ENCODE measurements around the gene FAM107B.
A peak's percentile ranks its signal among the peaks of the same experiment; 100 is the strongest.

FAM107B gene

GRCh38 chr10:14667781-14668180 lies 106.9 kb downstream of the FAM107B start:
- no peak overlapping the region for H3K4me3 ChIP-seq (replicated peaks; ENCODE audit: low read depth, low read length)
- TF ChIP-seq, protein P1, sequence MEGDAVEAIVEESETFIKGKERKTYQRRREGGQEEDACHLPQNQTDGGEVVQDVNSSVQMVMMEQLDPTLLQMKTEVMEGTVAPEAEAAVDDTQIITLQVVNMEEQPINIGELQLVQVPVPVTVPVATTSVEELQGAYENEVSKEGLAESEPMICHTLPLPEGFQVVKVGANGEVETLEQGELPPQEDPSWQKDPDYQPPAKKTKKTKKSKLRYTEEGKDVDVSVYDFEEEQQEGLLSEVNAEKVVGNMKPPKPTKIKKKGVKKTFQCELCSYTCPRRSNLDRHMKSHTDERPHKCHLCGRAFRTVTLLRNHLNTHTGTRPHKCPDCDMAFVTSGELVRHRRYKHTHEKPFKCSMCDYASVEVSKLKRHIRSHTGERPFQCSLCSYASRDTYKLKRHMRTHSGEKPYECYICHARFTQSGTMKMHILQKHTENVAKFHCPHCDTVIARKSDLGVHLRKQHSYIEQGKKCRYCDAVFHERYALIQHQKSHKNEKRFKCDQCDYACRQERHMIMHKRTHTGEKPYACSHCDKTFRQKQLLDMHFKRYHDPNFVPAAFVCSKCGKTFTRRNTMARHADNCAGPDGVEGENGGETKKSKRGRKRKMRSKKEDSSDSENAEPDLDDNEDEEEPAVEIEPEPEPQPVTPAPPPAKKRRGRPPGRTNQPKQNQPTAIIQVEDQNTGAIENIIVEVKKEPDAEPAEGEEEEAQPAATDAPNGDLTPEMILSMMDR (IDR thresholded peaks at IDR 0.05; ENCODE audit: low read length, missing control alignments) = no peak
- no peak for DNase-seq (ENCODE audit: low read depth)

DNA sequence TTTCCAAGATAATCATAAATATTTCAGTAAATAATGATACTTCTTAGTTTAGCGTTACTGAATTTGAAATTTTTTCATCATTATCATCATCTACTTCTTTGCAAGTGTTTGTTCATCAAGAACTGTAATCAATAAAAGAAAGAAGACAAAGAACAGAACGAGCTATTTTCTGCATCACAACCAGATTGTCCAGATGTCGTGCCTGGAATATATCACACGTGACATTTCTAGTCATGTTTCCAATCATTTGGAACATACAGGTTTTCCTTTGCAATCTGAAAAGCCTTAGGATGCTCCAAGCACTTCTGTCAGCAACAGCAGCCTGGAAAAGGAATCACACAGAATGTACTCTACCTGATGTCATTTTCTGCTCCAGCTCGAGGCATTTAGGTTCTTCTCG lies 107.4 kb downstream of the FAM107B start:
- no peak overlapping the region for H3K4me3 ChIP-seq (replicated peaks; ENCODE audit: low read depth, low read length)
- DNase-seq (ENCODE audit: low read depth) = no peak
- TF ChIP-seq, protein P1 (IDR thresholded peaks at IDR 0.05; ENCODE audit: low read length, missing control alignments) = no peak

- TF ChIP-seq, protein P1 (IDR thresholded peaks at IDR 0.05; ENCODE audit: low read length, missing control alignments) = no peak
Measured at GRCh38 chr10:14665865-14666857, 108.5 kb downstream of the FAM107B start.

GRCh38 chr10:14665304-14665703 lies 109.4 kb downstream of the FAM107B start:
- TF ChIP-seq, protein P1 (IDR thresholded peaks at IDR 0.05; ENCODE audit: low read length, missing control alignments) = no peak
- H3K4me3 ChIP-seq (replicated peaks; ENCODE audit: low read depth, low read length) = no peak overlapping the region
- peak; percentile 11 for DNase-seq (ENCODE audit: low read depth)

More at GRCh38 chr10:14665865-14666857, 108.5 kb downstream of the FAM107B start:
- DNase-seq (ENCODE audit: low read depth) = peak; percentile 24
- H3K4me3 ChIP-seq (replicated peaks; ENCODE audit: low read depth, low read length) = no peak overlapping the region

- DNase-seq (ENCODE audit: low read depth) = no peak
- TF ChIP-seq, protein P1 (IDR thresholded peaks at IDR 0.05; ENCODE audit: low read length, missing control alignments) = no peak
- H3K4me3 ChIP-seq (replicated peaks; ENCODE audit: low read depth, low read length) = no peak overlapping the region
Measured at GRCh38 chr10:14664345-14664744, 110.4 kb downstream of the FAM107B start.

- no peak for DNase-seq (ENCODE audit: low read depth)
- TF ChIP-seq, protein P1 (IDR thresholded peaks at IDR 0.05; ENCODE audit: low read length, missing control alignments) = no peak
- H3K4me3 ChIP-seq (replicated peaks; ENCODE audit: low read depth, low read length) = no peak overlapping the region
Measured at GRCh38 chr10:14661818-14662217, 112.9 kb downstream of the FAM107B start.

Measured in fibroblast of pulmonary artery (primary cell).